Effector memory CD8-positive, alpha-beta T cell (primary cell): ENCODE data around the gene MAD1L1.
"Not testable (repeated sequence)": the region's sequence is repeated elsewhere in the genome, so short reads cannot be mapped to it uniquely, and the experiment has no call there.

Source experiments
- ATAC-seq: fragments of 150-1000 bp; cut with Tn5 transposase; replicated peaks from 2 replicates; pipeline ENCODE4 v1.10.0; 2021; ENCODE audit warnings: mild to moderate bottlenecking, moderate library complexity
- DNase-seq, 3 experiments: peaks; one replicate each; pipeline ENCODE4 v3.0.0; 2021
- H3K27ac Mint-ChIP-seq, 2 donors: one replicate each; pipeline ENCODE4 v1.8.0; 2022; ENCODE audit warnings: mild to moderate bottlenecking in 2 of 2, mixed read lengths in 2 of 2, moderate library complexity in 2 of 2
- H3K27me3 Mint-ChIP-seq, 2 donors: one replicate each; pipeline ENCODE4 v1.8.0; 2022; ENCODE audit warnings: mixed read lengths in 2 of 2
- H3K36me3 Mint-ChIP-seq: one replicate; pipeline ENCODE4 v1.8.0; 2022; ENCODE audit warnings: mild to moderate bottlenecking, moderate library complexity, mixed read lengths; ENCODE audit not compliant: insufficient read depth
- H3K4me1 Mint-ChIP-seq, 2 donors: one replicate each; pipeline ENCODE4 v1.8.0; 2022; ENCODE audit warnings: low read depth in 2 of 2, mixed read lengths in 2 of 2
- H3K4me3 Mint-ChIP-seq, 2 donors: one replicate each; pipeline ENCODE4 v1.8.0; 2022; ENCODE audit warnings: mild to moderate bottlenecking in 2 of 2, mixed read lengths in 2 of 2, moderate library complexity in 2 of 2
- H3K9me3 Mint-ChIP-seq, 2 donors: one replicate each; pipeline ENCODE4 v1.8.0; 2022; ENCODE audit warnings: mixed read lengths in 2 of 2

The MAD1L1 gene

DNA sequence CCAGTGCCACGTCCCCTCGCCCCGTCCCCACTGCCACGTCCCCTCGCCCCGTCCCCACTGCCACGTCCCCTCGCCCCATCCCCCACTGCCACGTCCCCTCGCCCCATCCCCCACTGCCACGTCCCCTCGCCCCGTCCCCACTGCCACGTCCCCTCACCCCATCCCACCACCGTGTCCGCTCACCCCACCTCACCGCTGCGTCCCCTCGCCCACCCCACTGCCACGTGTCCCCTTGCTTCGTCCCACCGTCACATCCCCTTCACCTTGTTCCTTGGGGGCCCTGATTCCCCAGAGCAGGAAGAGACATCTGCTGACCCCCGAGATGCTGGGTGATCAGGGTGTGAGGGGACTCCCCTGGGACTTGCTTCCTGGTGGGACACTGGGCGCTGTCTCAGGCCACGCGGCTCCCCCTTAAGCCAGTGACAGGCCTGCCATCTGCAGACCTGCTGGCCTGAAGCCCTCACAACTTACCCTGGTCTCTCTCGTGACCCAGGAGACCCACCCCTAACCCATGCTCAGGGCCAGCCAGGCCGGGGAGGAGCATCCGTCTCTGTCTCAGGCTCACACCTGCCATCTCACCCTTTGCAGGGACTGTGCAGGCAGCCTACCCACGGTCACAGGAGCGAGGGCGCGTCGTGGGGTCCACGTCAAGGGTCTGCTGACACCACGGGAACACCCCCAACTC, 302.2 kb downstream of the MAD1L1 start:
- Mint-ChIP-seq H3K4me3 (no peak overlapping the region), H3K9me3 (no peaks in the 10 kb centered on the region), H3K4me1 (peaks cover 55 to 57% of the 10 kb centered on the region in 2 donors), H3K27me3 (no peaks in the 10 kb centered on the region), H3K36me3 (peaks cover 20% of the 10 kb centered on the region), H3K27ac (no peak overlapping the region)
- ATAC-seq (no peak), DNase-seq (no peak)

DNA sequence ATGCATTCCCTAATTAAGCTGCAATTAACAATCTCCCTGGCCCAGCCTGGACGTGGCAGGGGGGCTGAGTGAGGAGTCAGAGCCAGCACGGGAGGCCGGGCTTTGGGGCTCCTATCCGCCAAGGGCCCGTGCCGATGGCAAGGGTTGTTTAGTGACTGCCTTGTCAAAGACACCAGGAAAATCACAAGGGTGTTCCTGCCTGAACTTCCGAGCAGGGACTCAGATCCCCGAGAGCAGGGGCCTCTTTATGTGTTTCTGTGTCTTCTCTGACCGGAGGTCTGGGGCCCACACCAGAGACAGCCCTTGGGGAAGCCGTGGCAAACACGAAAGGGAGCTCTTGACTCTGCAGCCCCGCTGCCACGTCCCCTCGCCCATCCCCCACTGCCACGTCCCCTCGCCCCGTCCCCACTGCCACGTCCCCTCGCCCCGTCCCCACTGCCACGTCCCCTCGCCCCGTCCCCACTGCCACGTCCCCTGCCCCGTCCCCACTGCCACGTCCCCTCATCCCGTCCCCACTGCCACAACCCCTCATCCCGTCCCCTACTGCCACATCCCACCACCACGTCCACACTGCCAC, 303.3 kb downstream of the MAD1L1 start:
- Mint-ChIP-seq H3K27ac (peak overlapping the region in 1 of 2 donors; percentile 75), H3K36me3 (peaks cover 16% of the 10 kb centered on the region), H3K4me1 (peaks cover 53 to 61% of the 10 kb centered on the region in 2 donors)
- not testable (repeated sequence) for H3K9me3 Mint-ChIP-seq, DNase-seq, H3K27me3 Mint-ChIP-seq, H3K4me3 Mint-ChIP-seq, ATAC-seq

DNA sequence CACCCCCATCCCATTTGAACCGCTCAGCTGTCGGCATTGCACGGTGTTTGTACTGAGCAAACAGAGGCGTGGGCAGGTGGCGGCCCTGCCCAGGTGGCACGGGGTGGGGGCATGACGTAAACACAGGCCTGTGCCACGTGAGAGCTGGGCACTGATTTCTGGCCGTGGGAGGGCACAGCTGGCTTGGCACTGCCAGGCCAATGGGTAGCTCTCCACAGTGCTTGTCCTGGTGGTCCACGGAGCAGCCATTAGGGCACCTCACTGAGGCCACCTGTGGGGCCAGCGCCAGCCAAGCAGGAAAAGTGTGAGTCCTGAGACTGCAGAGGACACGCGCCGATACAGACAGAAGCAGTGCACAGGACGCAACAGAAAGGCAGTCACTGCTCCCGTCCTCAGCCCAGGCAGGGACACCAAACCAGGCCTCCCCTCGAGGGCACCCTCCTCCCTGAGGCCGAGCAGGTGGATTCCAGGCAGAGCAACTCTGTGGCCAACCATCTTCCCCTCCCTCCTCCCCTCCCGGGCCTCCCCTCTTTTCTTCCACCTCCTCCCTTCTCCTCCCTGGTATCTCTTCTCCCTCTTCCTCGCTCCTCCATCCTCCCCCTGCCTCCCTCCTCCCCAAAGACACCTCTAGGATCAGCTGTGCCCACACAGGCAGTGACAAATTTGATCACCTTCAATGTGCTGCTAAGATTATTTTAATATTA, 303.9 kb downstream of the MAD1L1 start:
- H3K36me3 Mint-ChIP-seq, result peaks cover 16% of the 10 kb centered on the region
- H3K4me3 Mint-ChIP-seq, result no peak overlapping the region
- DNase-seq, result no peak
- no peaks in the 10 kb centered on the region for H3K27me3 Mint-ChIP-seq
- no peak for ATAC-seq
- H3K27ac Mint-ChIP-seq, result peak overlapping the region; percentile 75 to 82
- H3K4me1 Mint-ChIP-seq, result peaks cover 55 to 62% of the 10 kb centered on the region in 2 donors
- H3K9me3 Mint-ChIP-seq, result no peaks in the 10 kb centered on the region

DNA sequence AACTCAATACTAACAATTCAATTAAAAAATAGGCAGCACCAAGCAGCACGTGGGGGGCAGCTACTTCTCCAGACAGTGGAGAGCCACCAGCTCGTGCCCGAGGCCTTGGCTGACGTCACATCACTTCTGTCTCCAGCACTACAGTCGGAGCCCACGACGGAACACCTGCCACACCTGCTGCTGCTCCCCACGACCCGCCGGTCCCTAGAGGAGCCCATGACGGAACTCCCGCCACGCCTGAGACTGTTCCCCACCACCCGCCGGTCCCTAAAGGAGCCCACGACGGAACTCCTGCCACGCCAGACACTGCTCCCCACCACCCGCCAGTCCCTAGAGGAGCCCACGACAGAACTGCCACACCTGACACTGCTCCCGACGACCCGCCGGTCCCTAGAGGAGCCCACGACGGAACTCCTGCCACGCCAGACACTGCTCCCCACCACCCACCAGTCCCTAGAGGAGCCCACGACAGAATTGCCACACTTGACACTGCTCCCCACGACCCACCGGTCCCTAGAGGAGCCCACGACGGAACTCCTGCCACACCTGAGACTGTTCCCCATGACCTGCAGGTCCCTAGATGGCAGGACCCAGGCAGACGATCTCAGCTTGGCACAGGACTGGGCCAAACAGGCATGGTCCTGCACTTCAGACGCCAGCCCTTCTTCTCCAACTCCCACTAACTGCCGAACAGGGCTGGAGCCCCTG, 304.7 kb downstream of the MAD1L1 start:
- H3K27ac Mint-ChIP-seq, result peak overlapping the region; percentile 72 to 82
- ATAC-seq (no peak), DNase-seq (no peak)
- peak overlapping the region in 1 of 2 donors; percentile 3 for H3K4me3 Mint-ChIP-seq
- H3K36me3 Mint-ChIP-seq, result peaks cover 14% of the 10 kb centered on the region
- peaks cover 56 to 63% of the 10 kb centered on the region in 2 donors for H3K4me1 Mint-ChIP-seq
- H3K27me3 Mint-ChIP-seq, result no peaks in the 10 kb centered on the region
- no peaks in the 10 kb centered on the region for H3K9me3 Mint-ChIP-seq

DNA sequence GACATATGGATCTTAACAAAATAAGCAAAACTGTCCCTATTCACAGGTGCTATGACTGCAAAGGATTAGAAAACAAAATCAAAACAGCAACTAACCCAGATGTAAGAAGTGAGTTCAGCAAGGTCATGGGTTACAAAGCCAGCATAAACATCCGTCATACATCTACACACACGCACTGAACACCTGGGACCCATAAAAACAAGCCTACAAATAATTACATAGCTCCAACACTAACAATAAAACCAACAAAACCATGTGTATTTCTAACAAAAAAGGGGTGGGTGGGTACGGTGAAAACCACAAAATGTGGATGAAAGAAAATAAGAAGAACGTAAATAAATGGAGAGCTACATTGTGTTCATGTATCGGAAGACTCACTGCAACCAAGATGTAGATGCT, 305.8 kb downstream of the MAD1L1 start:
- DNase-seq (no peak), ATAC-seq (peak; percentile 37)
- H3K4me1 Mint-ChIP-seq, result peaks cover 50 to 59% of the 10 kb centered on the region in 2 donors
- peaks cover 7% of the 10 kb centered on the region for H3K36me3 Mint-ChIP-seq
- peak overlapping the region; percentile 10 to 72 for H3K27ac Mint-ChIP-seq
- no peaks in the 10 kb centered on the region for H3K9me3 Mint-ChIP-seq
- H3K4me3 Mint-ChIP-seq, result peak overlapping the region; percentile 58 to 60
- H3K27me3 Mint-ChIP-seq, result no peaks in the 10 kb centered on the region

DNA sequence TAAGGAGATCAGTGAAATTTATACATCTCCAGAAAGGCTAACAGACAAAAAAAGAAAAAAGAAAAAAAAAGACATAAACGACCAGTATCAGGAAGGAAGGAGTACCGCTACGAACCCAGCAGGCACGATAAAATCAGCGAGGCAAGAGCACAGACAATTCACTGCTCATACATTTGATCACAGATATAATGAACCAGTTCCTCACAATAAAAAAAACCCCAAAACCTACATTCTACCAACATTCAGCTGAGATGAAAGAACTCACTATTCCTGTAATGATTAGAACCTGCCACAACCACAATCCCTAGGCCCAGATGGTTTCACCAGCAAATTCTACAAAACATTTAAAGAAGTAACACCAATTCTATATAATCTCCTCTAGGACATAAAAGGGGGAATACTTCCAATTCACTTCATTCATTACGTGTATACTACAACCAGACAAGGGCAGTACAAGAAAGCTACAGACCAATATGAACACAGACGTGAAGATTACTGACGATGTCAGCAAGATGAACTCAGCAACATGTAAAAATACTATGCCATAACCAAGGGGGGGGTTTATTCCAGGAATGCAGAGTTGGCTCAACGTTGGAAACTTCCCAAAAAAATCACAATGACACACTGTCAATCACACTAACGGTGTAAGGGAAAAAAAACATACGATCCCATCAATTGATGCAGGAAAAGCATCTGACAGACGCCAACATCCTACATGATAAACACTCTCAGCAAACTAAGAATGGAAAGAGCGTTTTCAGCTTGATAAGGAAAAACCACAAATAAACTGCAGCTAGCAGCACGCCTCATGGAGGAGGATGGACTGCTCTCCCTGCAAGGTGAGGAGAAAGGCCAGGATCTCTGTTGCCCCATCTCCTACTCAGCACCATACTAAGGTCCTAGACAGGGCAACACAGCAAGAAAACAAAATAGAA, 306.5 kb downstream of the MAD1L1 start:
- peak; percentile 74 for ATAC-seq
- H3K27ac Mint-ChIP-seq, result peak overlapping the region; percentile 72 to 73
- peaks cover 7% of the 10 kb centered on the region for H3K36me3 Mint-ChIP-seq
- no peaks in the 10 kb centered on the region for H3K27me3 Mint-ChIP-seq
- peaks cover 47 to 63% of the 10 kb centered on the region in 2 donors for H3K4me1 Mint-ChIP-seq
- no peak for DNase-seq
- H3K9me3 Mint-ChIP-seq, result no peaks in the 10 kb centered on the region
- peak overlapping the region; percentile 58 to 60 for H3K4me3 Mint-ChIP-seq

DNA sequence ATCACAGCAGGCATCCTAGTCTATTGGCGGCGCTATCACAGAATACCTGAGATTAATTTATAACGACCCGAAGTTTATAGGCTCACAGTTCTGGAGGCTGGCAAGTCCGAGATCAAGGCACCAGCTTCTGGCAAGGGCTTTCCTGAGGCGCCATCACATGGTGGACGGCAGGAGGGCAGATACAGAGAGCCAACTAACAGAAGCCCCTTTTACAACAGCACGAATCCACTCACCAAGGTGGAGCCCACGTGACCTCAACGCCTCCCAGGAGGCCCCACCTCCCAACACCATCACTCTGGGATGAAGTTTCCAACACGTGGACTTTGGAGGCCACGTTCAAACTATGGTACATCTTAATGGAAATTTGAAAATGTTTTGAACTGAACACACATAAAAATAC, 307.4 kb downstream of the MAD1L1 start:
- H3K27ac Mint-ChIP-seq, result peak overlapping the region; percentile 72 to 73
- no peak for ATAC-seq
- H3K4me3 Mint-ChIP-seq, result peak overlapping the region; percentile 58 to 60
- no peak for DNase-seq
- peaks cover 53 to 69% of the 10 kb centered on the region in 2 donors for H3K4me1 Mint-ChIP-seq
- no peaks in the 10 kb centered on the region for H3K9me3 Mint-ChIP-seq
- no peaks in the 10 kb centered on the region for H3K27me3 Mint-ChIP-seq
- peaks cover 7% of the 10 kb centered on the region for H3K36me3 Mint-ChIP-seq

DNA sequence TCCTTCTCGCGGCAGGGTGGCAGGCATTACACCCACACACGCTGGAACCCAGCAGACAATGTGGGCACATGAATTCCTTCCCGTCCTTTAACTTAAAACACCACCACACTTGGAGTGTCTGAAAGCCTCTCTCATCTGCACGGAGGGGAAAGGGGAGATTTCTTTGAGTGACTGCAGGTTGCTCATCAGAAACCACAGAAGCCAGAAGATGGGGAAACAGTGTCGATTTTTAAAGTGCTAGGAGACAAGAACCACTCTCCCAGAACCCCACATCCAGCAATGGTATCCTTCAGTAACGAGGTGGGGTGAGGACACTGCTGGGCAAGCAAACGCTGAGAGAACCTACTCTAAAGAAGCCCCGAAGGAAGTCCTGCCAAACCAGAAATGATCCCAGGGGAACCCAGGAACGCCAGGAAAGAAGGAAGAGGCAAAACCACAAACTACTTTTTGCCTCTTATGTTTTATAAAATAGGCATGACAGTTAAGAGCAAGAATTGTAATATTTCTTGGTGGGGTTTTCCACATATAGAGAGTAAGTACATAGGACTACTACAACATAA, 308.4 kb downstream of the MAD1L1 start:
- ATAC-seq, result no peak
- no peak for DNase-seq
- H3K4me1 Mint-ChIP-seq, result peaks cover 63 to 79% of the 10 kb centered on the region in 2 donors

DNA sequence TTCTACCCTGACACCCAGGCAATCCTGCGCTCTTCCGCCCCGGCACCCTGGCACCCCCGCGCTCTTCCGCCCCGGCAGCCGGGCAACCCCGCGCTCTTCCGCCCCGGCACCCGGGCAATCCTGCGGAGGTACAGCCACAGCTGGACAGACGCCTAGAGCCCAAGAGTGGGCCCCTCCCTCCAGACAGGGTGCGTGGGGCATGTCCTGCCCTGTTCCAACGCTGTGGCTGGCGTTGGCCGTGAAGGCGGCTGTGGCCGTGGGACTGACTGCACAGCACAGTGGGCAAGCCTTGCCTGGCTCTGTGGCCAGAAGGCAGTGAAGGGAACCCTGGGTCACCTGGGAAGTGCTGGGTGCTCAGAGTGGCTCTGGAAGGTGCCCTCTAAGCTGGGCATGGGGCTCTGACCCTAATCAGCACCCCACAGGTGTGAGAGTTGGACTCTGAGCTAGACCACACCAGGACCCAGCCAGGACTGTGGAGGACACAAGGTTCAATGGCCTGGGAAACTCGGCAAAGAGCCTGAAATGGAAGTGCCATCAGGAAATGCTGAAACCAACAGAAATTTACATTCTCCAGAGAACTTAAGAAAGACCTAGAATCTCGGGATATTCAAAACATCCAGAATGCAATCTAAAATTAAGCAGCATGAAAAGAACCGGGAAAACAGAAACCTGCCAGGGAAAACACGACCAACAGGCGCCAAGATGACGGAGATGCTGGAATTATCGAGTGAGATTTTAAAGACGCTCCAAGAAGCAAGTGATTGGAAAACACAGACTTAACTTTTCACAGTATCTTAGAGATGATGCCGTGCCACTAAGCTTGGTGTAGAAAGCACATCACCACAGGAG, 309.1 kb downstream of the MAD1L1 start:
- ATAC-seq (no peak), DNase-seq (no peak)
- Mint-ChIP-seq H3K4me3 (no peak overlapping the region), H3K27me3 (no peaks in the 10 kb centered on the region), H3K27ac (peak overlapping the region in 1 of 2 donors; percentile 65), H3K36me3 (peaks cover 9% of the 10 kb centered on the region), H3K4me1 (peaks cover 61 to 80% of the 10 kb centered on the region in 2 donors), H3K9me3 (no peaks in the 10 kb centered on the region)

More for the DNA sequence above, 308.4 kb downstream of the MAD1L1 start:
- Mint-ChIP-seq H3K27me3 (no peaks in the 10 kb centered on the region), H3K27ac (peak overlapping the region in 1 of 2 donors; percentile 65), H3K4me3 (peak overlapping the region; percentile 29 to 32), H3K9me3 (no peaks in the 10 kb centered on the region), H3K36me3 (peaks cover 7% of the 10 kb centered on the region)

DNA sequence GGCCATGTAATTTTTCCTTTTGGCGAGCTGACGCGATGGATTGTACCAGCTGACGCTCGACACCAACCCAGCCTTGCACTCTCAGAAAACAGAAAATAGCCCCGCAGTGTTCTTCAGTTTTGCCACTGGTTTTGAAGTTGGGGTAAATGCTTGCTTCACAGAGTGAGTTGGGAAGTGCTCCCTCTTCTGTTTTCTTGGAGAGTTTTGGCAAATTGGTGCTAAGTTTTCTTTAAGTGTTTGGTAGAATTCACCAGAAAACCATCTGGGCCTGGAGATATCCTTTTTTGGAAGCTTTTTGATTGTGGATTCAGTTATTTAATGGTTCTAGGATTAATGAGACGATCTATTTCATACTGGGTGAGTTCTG, 309.9 kb downstream of the MAD1L1 start:
- Mint-ChIP-seq H3K36me3 (peaks cover 5% of the 10 kb centered on the region), H3K4me1 (peaks cover 53 to 73% of the 10 kb centered on the region in 2 donors), H3K27me3 (no peaks in the 10 kb centered on the region), H3K9me3 (no peaks in the 10 kb centered on the region), H3K4me3 (no peak overlapping the region), H3K27ac (peak overlapping the region in 1 of 2 donors; percentile 22)
- DNase-seq (no peak), ATAC-seq (no peak)

DNA sequence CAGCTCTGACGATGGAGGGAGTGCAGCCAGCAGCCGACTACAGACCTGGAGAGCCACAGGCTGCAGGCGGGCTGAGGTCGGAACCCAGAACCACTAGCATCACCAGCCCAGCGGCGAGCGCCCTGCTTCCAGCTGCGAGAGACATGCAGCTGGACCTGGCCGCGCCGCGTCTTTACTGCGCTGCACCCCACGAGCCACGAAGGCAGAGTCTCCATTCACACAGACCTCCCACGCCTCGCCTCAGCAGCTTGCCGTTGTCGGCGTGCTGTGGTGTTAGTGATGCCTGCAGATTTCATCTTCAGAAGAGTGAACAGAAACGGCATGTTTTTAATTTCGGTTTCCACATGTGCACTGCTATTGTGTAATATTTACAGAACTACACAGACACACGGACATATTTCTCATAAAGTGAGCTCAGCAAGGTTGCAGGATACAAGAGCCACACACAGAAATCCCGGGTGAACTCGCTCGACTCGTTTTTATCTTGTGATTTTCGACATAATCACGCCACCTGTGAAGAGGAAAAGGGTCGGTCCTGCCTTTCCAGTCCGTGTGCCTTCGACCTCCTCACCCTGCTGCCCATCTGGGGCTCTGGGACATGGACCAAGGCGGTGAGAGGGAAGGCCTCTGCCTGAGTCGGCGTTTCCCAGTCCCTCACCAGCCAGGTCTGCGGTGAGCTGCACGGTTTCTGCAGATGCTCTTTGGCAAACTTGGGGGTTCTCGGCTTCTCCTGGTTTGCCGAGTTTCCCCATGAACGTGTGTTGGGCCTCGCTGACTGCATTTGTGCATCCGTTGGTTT, 310.5 kb downstream of the MAD1L1 start:
- Mint-ChIP-seq H3K4me1 (peaks cover 55 to 67% of the 10 kb centered on the region in 2 donors), H3K4me3 (peak overlapping the region; percentile 40 to 59), H3K27me3 (no peaks in the 10 kb centered on the region), H3K27ac (peak overlapping the region in 1 of 2 donors; percentile 22), H3K9me3 (no peaks in the 10 kb centered on the region), H3K36me3 (peaks cover 5% of the 10 kb centered on the region)
- ATAC-seq (no peak), DNase-seq (no peak)
